HEK293T (cell line): ENCODE measurements around the gene RFK.
A peak's percentile ranks its signal among the peaks of the same experiment; 100 is the strongest.

Experiments used
- CTCF ChIA-PET: fragments of 350-600 bp; formaldehyde crosslinking; extraction: SDS; loops from one replicate; lab custom pipeline; 2021; ENCODE audit warnings: antibody characterized with exemption, inconsistent platforms; lab: Yijun Ruan, JAX
- POLR2A ChIA-PET: fragments of 350-600 bp; formaldehyde crosslinking; extraction: SDS; loops from one replicate; lab custom pipeline; 2020; ENCODE audit warnings: antibody characterized with exemption, inconsistent platforms; lab: Yijun Ruan, JAX
- DNase-seq: peaks from one replicate; pipeline ENCODE4 v3.0.0; 2012; ENCODE audit warnings: mixed read lengths; ENCODE audit errors: extremely low spot score
- ARNT ChIP-seq: fragments of 450-650 bp; IDR thresholded peaks from 2 replicates; pipeline ENCODE4 v1.6.1; 2017; ENCODE audit warnings: mild to moderate bottlenecking
- BHLHE40 ChIP-seq: fragments of 450-650 bp; IDR thresholded peaks from 2 replicates; pipeline ENCODE4 v1.6.1; 2016; ENCODE audit warnings: mild to moderate bottlenecking, moderate library complexity, borderline replicate concordance
- CTBP1 ChIP-seq: fragments of 450-650 bp; IDR thresholded peaks from 2 replicates; pipeline ENCODE4 v1.6.1; 2016; ENCODE audit warnings: borderline replicate concordance
- ELF4 ChIP-seq: fragments of 450-650 bp; IDR thresholded peaks from 2 replicates; pipeline ENCODE4 v1.6.1; 2017; ENCODE audit warnings: antibody characterized with exemption
- FOXA1 ChIP-seq: fragments of 450-650 bp; IDR thresholded peaks from 2 replicates; pipeline ENCODE4 v1.6.1; 2016; ENCODE audit warnings: mild to moderate bottlenecking
- FOXK2 ChIP-seq: fragments of 450-650 bp; IDR thresholded peaks from 2 replicates; pipeline ENCODE4 v1.6.1; 2016; ENCODE audit warnings: mild to moderate bottlenecking
- FOXM1 ChIP-seq: fragments of 450-650 bp; IDR thresholded peaks from 2 replicates; pipeline ENCODE4 v1.6.1; 2017; ENCODE audit warnings: mild to moderate bottlenecking, borderline replicate concordance
- HDGF ChIP-seq: fragments of 450-650 bp; IDR thresholded peaks from 2 replicates; pipeline ENCODE4 v1.6.1; 2017; ENCODE audit warnings: antibody characterized with exemption, borderline replicate concordance
- L3MBTL2 ChIP-seq: fragments of 450-650 bp; conservative IDR thresholded peaks from 2 replicates; pipeline ENCODE4 v1.6.1; 2016; ENCODE audit warnings: mild to moderate bottlenecking
- LEF1 ChIP-seq: fragments of 450-650 bp; IDR thresholded peaks from 2 replicates; pipeline ENCODE4 v1.6.1; 2017; ENCODE audit warnings: mild to moderate bottlenecking, borderline replicate concordance
- NFRKB ChIP-seq: fragments of 450-650 bp; IDR thresholded peaks from 2 replicates; pipeline ENCODE4 v1.6.1; 2016; ENCODE audit warnings: mild to moderate bottlenecking, moderate library complexity
- SP1 ChIP-seq: fragments of 450-650 bp; IDR thresholded peaks from 2 replicates; pipeline ENCODE4 v1.6.1; 2017
- SUZ12 ChIP-seq: fragments of 450-650 bp; IDR thresholded peaks from 2 replicates; pipeline ENCODE4 v1.6.1; 2016; ENCODE audit warnings: mild to moderate bottlenecking
- TARDBP ChIP-seq: fragments of 450-650 bp; IDR thresholded peaks from 2 replicates; pipeline ENCODE4 v1.6.1; 2016
- ZNF384 ChIP-seq: fragments of 450-650 bp; IDR thresholded peaks from 2 replicates; pipeline ENCODE4 v1.6.1; 2016
- TF ChIP-seq, protein P1 (sequence below): fragments of 450-650 bp; IDR thresholded peaks from 2 replicates; pipeline ENCODE4 v1.6.1; 2016

RFK gene

DNA sequence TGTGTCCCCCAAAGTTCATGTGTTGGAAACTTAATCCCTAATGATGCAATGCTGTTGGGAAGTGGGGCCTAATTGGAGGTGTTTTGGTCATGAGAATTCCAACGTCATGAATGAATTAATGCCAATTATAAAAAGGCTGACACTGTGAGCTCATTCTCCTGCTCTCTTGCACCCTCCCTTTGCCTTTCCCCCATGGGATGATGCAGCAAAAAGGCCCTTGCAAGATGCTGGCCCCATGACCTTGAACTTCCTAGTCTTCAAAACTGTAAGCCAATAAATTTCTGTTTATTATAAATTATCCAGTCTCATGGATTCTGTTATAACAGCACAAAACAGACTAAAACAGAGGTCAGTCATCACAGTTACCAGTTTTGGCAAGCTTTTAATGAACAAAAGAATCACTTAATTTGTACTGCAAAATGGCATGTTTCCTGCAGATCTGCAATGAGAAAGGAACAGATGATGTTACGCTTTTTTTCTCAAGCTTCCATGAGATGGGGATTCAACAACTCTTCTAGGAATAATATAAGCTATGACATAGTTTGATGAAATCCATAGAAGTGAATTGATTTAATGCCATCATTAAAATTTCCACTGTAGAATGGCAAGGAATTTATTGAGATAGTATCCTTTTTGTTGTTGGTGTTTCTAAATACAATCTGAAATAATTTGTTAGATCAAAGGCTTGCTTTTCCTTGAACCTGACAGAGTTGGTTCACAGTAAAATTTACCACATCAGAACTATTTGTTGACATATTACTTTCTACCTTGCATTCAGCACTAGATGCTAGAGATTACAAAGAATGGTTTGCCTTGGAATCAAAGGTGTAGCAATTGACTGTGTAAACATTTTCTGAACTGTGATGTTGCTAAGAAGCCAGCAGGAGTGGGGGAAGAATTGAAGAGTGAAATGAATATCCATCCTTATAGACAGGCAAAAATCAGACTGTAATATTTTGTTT is 29.3 kb upstream of the RFK start:
- TF ChIP-seq SUZ12 = no peak
- TF ChIP-seq FOXM1 = no peak
- TF ChIP-seq LEF1 = no peak
- TF ChIP-seq NFRKB = no peak
- TF ChIP-seq L3MBTL2 = no peak
- TF ChIP-seq TARDBP = no peak
- no peak for TF ChIP-seq ELF4
- ChIA-PET POLR2A (no interaction called here), CTCF (no interaction called here)
- no peak for DNase-seq

DNA sequence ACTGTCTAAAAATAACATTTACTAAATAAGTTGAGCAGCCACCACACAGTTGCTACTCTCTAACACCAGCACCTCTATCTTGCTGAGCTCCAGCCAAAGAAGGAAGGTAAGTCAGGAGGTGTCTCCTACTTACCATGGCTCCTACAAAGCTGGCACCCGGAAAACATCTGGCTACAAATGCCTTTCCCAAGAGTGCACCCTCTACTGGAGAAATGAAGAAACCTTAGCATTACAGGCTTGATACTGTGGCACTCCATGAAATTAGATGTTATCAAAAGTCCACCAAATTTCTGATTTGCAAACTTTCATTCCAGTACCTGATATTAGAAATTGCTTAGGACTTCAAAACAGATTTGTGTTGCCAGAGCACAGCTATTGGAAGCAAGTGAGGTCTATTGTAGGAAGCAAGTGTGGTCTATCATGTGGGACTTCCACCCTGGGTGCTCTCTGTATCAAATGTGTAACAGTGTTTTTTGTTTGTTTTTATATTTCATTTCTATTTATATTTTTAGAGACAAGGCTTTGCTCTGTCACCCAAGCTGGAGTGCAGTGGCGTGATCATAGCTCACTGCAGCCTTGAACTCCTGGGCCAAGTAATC is 25.7 kb upstream of the RFK start:
- peak; percentile 56 for DNase-seq
- TF ChIP-seq L3MBTL2 (no peak), ZNF384 (no peak), CTBP1 (no peak), BHLHE40 (no peak), TARDBP (no peak), ELF4 (no peak), HDGF (no peak), FOXM1 (no peak), NFRKB (no peak), LEF1 (no peak), FOXK2 (no peak), SUZ12 (no peak), FOXA1 (no peak), SP1 (no peak)
- ChIA-PET POLR2A (interaction anchor here (0.6 kb wide), 1 partner anchor 25 kb away, joined by 5 read pairs; the partner anchor contains the start of gene RFK), CTCF (interaction anchor here (1.0 to 1.1 kb wide), 3 partner anchors 14 to 64 kb away, joined by 3 read pairs; no protein-coding TSS in a partner anchor)

DNA sequence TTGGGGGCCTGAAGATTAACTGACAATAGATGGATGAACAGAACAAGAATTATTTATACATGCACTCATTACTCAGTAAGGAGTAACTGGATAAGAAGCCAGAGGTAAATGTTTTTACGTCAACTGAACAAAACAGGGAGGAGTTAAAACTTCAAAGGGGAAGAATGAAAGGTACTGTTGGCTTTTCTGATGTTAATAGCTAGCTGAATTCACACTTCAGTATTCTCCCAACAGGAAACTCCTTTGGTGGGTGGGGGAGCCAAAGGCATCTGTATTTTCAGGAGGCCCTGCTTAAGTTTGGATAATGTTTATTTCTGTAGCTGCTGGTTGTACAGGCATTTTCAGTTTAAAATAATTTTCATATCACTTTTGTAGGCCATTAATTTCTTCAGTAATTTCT is 23.2 kb upstream of the RFK start:
- ChIA-PET CTCF (no interaction called here), POLR2A (no interaction called here)
- TF ChIP-seq BHLHE40 (no peak), SUZ12 (no peak), ARNT (no peak), TARDBP (no peak), FOXA1 (no peak), HDGF (no peak), CTBP1 (no peak), FOXK2 (no peak), NFRKB (no peak), L3MBTL2 (no peak)
- no peak for DNase-seq

DNA sequence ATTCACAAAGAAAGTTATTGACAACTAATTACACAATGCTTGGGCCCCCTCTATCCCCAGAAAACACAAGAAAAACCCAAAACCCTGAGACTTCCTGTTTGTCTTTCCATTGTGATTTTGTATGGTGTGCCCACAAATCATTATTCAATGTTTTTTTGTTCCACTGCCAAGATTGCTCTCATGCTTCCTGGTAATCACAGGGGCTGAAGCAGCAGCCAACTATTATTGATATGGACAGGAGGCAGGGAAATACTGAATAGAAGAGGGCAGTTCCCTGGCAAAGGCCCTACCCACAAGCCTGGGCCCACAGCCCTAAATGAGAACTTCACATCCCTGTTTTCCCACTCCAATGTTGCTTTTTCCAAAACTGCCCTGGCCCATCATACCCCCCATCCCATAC is 21.5 kb upstream of the RFK start:
- DNase-seq = no peak
- TF ChIP-seq LEF1 (no peak), ARNT (no peak)
- POLR2A ChIA-PET = no interaction called here
- CTCF ChIA-PET = no interaction called here

DNA sequence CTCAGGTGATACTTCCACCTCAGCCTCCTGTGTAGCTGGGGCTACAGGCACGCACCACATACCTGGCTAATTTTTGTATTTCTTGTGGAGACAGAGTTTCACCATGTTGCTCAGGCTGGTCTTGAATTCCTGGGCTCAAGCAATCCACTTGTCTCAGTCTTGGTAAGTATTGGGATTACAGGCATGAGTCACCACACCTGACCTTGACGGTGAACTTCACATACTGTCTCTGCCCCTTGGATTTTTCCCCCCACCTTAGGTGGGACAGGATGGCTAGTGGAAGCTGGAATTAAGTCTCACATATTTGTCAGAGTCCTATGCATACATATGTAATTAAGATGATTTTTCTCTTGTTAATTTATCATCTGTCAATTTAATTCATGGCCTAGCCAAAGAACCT is 20.9 kb upstream of the RFK start:
- POLR2A ChIA-PET = no interaction called here
- DNase-seq = no peak

DNA sequence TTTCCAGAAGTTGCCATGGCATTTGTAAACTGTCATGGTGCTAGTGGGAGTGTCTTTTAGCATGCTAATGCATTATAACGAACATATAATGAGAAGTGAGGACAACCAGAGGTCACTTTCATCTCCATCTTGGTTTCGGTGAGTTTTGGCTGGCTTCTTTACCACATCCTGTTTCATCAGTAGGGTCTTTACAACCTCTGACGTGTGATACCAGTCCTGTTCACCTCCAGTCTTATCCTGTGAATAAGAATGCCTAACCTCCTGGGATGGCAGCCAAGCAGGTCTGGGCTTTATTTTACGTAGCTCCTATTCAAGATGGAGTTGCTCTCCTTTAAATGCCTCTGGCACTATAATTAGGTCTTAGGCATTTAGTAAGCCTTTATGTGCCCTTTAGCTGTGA is 20.4 kb upstream of the RFK start:
- CTCF ChIA-PET = no interaction called here
- TF ChIP-seq SP1 (no peak), CTBP1 (no peak), TARDBP (no peak), FOXM1 (no peak), FOXK2 (no peak)
- POLR2A ChIA-PET = no interaction called here
- no peak for DNase-seq

More for the DNA sequence above, 20.9 kb upstream of the RFK start:
- CTCF ChIA-PET = no interaction called here
- TF ChIP-seq, protein P1, sequence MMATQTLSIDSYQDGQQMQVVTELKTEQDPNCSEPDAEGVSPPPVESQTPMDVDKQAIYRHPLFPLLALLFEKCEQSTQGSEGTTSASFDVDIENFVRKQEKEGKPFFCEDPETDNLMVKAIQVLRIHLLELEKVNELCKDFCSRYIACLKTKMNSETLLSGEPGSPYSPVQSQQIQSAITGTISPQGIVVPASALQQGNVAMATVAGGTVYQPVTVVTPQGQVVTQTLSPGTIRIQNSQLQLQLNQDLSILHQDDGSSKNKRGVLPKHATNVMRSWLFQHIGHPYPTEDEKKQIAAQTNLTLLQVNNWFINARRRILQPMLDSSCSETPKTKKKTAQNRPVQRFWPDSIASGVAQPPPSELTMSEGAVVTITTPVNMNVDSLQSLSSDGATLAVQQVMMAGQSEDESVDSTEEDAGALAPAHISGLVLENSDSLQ = no peak
- no peak for TF ChIP-seq L3MBTL2
- TF ChIP-seq LEF1 = no peak
- no peak for TF ChIP-seq SP1
- TF ChIP-seq HDGF = no peak

DNA sequence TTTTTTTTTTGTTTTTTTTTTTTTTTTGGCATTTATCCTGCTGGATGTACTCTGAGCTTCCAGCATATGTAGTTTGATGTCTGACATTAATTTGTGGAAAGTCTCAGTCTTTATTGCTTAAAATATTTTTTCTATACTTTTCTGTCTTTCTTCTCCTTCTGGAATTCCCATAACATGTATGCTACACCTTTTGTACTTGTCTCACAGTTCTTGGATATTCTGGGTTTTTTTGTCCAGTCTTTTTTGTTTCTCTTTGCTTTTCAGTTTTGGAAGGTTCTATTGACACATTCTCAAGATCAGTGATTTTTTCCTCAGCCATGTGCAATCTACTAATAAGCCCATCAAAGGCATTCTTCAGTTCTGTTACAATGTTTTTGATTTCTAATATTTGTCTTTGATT is 19.4 kb upstream of the RFK start:
- CTCF ChIA-PET = no interaction called here
- no peak for DNase-seq
- TF ChIP-seq SP1 (no peak), TARDBP (no peak), FOXM1 (no peak), FOXK2 (no peak), FOXA1 (no peak), BHLHE40 (no peak), NFRKB (no peak), CTBP1 (no peak), LEF1 (no peak), L3MBTL2 (no peak), ARNT (no peak), ELF4 (no peak), SUZ12 (no peak), ZNF384 (no peak), HDGF (no peak)
- TF ChIP-seq, protein P1 = no peak
- POLR2A ChIA-PET = no interaction called here
